Ishikawa (cell line): Measurements from ENCODE around the gene CLNK.

ENCODE experiments used
- ZBTB7A ChIP-seq: IDR thresholded peaks from 2 replicates; pipeline ENCODE4 v1.6.1; 2012; ENCODE audit warnings: low read depth
- TF ChIP-seq, protein P1 (sequence below): IDR thresholded peaks from 2 replicates; pipeline ENCODE4 v1.6.1; 2012
- TF ChIP-seq, protein P2 (sequence below): IDR thresholded peaks from 2 replicates; pipeline ENCODE4 v1.6.1; 2012; ENCODE audit warnings: low read depth, mild to moderate bottlenecking
- TF ChIP-seq, protein P3 (sequence below): IDR thresholded peaks from 2 replicates; pipeline ENCODE4 v1.6.1; 2012

DNA sequence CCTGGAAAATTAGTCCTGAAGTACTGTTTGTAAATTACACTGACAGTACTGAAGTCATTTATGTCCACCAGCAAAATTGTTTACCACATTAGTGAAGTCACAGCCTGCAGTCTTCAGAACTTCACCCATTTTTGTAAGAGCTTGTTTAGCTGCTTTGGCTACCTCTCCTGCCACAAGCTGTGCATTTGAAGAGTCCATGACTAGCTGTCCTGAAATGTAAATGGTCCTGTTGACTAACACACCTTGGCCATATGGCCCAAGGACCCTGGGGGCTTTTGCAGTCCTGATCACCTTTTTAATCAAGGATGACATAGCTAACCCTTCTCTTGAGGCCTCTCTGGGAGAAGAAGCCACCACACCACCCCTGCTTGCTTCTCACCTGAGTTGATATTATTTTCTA is 205.9 kb downstream of the CLNK start:
- TF ChIP-seq, protein P1, sequence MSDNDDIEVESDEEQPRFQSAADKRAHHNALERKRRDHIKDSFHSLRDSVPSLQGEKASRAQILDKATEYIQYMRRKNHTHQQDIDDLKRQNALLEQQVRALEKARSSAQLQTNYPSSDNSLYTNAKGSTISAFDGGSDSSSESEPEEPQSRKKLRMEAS: no peak
- TF ChIP-seq, protein P2, sequence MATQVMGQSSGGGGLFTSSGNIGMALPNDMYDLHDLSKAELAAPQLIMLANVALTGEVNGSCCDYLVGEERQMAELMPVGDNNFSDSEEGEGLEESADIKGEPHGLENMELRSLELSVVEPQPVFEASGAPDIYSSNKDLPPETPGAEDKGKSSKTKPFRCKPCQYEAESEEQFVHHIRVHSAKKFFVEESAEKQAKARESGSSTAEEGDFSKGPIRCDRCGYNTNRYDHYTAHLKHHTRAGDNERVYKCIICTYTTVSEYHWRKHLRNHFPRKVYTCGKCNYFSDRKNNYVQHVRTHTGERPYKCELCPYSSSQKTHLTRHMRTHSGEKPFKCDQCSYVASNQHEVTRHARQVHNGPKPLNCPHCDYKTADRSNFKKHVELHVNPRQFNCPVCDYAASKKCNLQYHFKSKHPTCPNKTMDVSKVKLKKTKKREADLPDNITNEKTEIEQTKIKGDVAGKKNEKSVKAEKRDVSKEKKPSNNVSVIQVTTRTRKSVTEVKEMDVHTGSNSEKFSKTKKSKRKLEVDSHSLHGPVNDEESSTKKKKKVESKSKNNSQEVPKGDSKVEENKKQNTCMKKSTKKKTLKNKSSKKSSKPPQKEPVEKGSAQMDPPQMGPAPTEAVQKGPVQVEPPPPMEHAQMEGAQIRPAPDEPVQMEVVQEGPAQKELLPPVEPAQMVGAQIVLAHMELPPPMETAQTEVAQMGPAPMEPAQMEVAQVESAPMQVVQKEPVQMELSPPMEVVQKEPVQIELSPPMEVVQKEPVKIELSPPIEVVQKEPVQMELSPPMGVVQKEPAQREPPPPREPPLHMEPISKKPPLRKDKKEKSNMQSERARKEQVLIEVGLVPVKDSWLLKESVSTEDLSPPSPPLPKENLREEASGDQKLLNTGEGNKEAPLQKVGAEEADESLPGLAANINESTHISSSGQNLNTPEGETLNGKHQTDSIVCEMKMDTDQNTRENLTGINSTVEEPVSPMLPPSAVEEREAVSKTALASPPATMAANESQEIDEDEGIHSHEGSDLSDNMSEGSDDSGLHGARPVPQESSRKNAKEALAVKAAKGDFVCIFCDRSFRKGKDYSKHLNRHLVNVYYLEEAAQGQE: no peak
- TF ChIP-seq ZBTB7A: no peak
- TF ChIP-seq, protein P3, sequence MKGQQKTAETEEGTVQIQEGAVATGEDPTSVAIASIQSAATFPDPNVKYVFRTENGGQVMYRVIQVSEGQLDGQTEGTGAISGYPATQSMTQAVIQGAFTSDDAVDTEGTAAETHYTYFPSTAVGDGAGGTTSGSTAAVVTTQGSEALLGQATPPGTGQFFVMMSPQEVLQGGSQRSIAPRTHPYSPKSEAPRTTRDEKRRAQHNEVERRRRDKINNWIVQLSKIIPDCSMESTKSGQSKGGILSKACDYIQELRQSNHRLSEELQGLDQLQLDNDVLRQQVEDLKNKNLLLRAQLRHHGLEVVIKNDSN: no peak
